Right ventricle myocardium inferior (tissue), 1 donor: ENCODE measurements around the gene GUCA1C. TPM values are rescaled to one million over a fixed set of nuclear protein-coding genes. Genes with fewer than 3 reads are reported as not detected.

Experiments
- total RNA-seq: library from RNA; stranded (reverse); fragmentation: NEBNext Ultra II Directional; extraction: Animal tissue kit (Norgen Biotek cat#: 25700); gene quantifications from one replicate; pipeline ENCODE4 v1.2.1, GENCODE V29; 2021
- donor health status: DM: no; HTN: yes; CAD: no; lungs with severe emphysema.

The GUCA1C gene
- total RNA-seq, 1 donor from 2014 or later, result not detected

Other genes with a start within 250 kb of the GUCA1C start
- not detected for gene RETNLB, start 196.5 kb downstream of the GUCA1C start, total RNA-seq
- not detected for gene TRAT1, start 131.1 kb downstream of the GUCA1C start, total RNA-seq
- gene MORC1, start 164.3 kb upstream of the GUCA1C start, total RNA-seq, result not detected
- gene C3orf85, start 182.8 kb upstream of the GUCA1C start, total RNA-seq, result not detected